Osteocyte (in vitro differentiated cells): ENCODE data around the gene CNKSR2. TPM values are rescaled to one million over a fixed set of nuclear protein-coding genes. Genes with fewer than 3 reads are reported as not detected.

ENCODE experiments used
- DNase-seq: peaks from one replicate; pipeline ENCODE4 v3.0.0; 2021; ENCODE audit warnings: mixed read lengths; ENCODE audit not compliant: unreplicated experiment; ENCODE audit errors: extremely low spot score
- H3K27ac Mint-ChIP-seq: one replicate; pipeline ENCODE4 v1.8.0; 2021; ENCODE audit warnings: mild to moderate bottlenecking, mixed read lengths; ENCODE audit not compliant: unreplicated experiment
- H3K27me3 Mint-ChIP-seq: one replicate; pipeline ENCODE4 v1.8.0; 2021; ENCODE audit warnings: mixed read lengths; ENCODE audit not compliant: unreplicated experiment
- H3K36me3 Mint-ChIP-seq: one replicate; pipeline ENCODE4 v1.8.0; 2021; ENCODE audit warnings: mixed read lengths; ENCODE audit not compliant: unreplicated experiment
- H3K4me1 Mint-ChIP-seq: one replicate; pipeline ENCODE4 v1.8.0; 2021; ENCODE audit warnings: mixed read lengths; ENCODE audit not compliant: unreplicated experiment
- H3K4me3 Mint-ChIP-seq: one replicate; pipeline ENCODE4 v1.8.0; 2021; ENCODE audit warnings: mild to moderate bottlenecking, moderate library complexity, mixed read lengths; ENCODE audit not compliant: unreplicated experiment
- H3K9me3 Mint-ChIP-seq: one replicate; pipeline ENCODE4 v1.8.0; 2021; ENCODE audit warnings: mixed read lengths; ENCODE audit not compliant: unreplicated experiment
- total RNA-seq: library from RNA; stranded (reverse); gene quantifications from 2 replicates; pipeline ENCODE4 v1.2.1, GENCODE V29; 2021
- TF ChIP-seq, protein P1 (sequence below): fragments of 200-600 bp; sonication (generic); IDR thresholded peaks from 2 replicates; pipeline ENCODE4 v1.5.0; 2021; ENCODE audit warnings: antibody characterized with exemption, mild to moderate bottlenecking, moderate library complexity

Gene CNKSR2
- total RNA-seq, 1 donor from 2014 or later = 1.1 TPM

DNA sequence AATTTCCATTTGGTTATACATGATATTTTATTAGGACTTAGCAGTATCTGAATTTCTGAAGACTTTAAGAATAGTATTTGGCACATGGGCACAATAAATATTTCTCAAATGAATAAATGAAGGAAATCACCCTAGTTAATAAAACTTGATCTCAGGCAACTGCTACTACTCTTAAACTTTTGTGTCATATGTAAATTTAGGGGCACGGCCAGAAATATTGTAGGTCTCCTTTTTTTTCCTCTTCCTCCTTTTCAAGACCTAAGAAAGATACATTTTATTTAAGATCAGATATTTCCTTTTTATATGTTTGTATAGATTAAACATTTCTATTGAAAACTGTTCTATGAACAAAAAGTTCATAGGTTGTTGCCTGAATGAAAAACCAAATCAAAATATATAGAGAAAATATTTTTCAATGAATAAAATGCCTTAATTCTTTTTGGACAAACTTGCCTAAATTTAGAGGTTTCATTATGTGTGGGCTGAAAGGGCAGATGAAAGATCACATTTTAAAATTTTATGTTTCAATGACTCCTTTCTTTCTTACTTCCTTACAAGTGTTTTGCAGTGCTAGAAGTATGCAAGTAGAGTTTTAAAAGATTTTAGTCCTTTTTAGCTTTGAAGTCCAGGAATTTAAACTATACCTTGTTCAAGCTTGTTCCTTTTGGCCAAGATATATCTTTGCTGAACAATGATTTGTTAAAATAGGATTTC lies 26.3 kb downstream of the CNKSR2 start:
- Mint-ChIP-seq H3K27ac (no peak overlapping the region), H3K4me1 (no peaks in the 10 kb centered on the region), H3K27me3 (peaks cover 8% of the 10 kb centered on the region), H3K4me3 (no peak overlapping the region), H3K36me3 (no peaks in the 10 kb centered on the region), H3K9me3 (no peaks in the 10 kb centered on the region)
- TF ChIP-seq, protein P1, sequence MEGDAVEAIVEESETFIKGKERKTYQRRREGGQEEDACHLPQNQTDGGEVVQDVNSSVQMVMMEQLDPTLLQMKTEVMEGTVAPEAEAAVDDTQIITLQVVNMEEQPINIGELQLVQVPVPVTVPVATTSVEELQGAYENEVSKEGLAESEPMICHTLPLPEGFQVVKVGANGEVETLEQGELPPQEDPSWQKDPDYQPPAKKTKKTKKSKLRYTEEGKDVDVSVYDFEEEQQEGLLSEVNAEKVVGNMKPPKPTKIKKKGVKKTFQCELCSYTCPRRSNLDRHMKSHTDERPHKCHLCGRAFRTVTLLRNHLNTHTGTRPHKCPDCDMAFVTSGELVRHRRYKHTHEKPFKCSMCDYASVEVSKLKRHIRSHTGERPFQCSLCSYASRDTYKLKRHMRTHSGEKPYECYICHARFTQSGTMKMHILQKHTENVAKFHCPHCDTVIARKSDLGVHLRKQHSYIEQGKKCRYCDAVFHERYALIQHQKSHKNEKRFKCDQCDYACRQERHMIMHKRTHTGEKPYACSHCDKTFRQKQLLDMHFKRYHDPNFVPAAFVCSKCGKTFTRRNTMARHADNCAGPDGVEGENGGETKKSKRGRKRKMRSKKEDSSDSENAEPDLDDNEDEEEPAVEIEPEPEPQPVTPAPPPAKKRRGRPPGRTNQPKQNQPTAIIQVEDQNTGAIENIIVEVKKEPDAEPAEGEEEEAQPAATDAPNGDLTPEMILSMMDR = no peak
- DNase-seq = no peak

DNA sequence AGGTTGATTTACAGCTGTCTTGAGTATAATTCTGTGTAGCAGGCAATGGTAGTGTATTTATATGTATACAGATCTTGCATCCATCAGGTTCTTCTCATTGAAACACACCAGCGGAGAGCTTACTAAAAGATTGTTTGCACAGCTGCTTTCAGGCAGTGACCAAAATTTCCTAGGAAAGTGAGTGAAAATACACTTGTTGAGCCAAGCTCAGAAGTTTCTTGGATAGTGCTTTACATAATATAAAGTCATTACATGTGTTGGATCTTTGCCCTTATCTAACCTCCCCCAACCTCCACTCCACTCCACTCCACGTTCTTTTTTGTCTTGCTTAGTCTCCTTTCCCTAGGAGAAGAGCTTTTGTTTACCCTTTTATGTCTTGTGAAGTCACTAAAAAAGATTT lies 34.1 kb downstream of the CNKSR2 start:
- H3K27me3 Mint-ChIP-seq = no peaks in the 10 kb centered on the region
- H3K36me3 Mint-ChIP-seq = no peaks in the 10 kb centered on the region
- no peak for DNase-seq
- H3K4me3 Mint-ChIP-seq = no peak overlapping the region
- TF ChIP-seq, protein P1 = no peak
- no peaks in the 10 kb centered on the region for H3K4me1 Mint-ChIP-seq
- H3K27ac Mint-ChIP-seq = no peak overlapping the region
- H3K9me3 Mint-ChIP-seq = no peaks in the 10 kb centered on the region

DNA sequence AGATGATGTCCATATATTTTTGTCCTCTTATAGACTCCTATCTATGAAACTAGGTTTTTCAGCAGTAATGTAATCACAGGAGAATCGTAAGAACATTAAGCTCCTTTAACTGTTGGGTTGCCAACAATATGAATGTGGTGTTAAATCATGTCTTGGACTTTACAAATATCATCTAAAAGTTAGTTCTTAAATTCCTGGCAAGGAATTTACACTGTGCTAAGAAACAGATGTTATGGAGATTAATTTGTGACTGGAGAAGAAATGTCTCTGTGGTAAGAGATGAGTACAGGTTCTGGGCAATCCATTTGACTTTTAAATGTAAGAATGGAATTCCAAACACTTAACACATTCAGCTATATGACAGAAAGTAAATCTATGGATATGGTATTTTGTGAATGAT lies 34.6 kb downstream of the CNKSR2 start:
- TF ChIP-seq, protein P1 = no peak
- DNase-seq = no peak
- H3K27me3 Mint-ChIP-seq = no peaks in the 10 kb centered on the region
- H3K27ac Mint-ChIP-seq = no peak overlapping the region
- no peak overlapping the region for H3K4me3 Mint-ChIP-seq
- no peaks in the 10 kb centered on the region for H3K4me1 Mint-ChIP-seq
- peaks cover 3% of the 10 kb centered on the region for H3K9me3 Mint-ChIP-seq
- H3K36me3 Mint-ChIP-seq = no peaks in the 10 kb centered on the region

DNA sequence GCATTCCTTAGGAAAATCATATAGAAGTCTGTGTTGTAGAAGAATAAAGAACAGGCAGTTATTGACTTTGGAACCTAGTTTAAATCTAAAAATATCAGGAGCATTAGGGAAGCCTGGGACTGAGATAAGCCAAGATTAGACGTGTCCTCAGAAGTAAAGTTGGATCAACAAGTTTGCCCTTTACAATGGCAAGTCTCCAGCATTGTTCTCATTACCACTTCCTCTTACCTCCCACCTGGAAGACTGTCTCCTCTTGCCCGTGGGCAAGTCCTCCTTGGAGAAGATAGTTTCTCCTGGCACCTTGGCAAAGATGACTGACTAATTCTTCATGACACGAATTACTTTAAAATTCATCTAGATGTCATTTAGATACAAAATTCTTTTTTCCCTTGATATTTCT lies 37.8 kb downstream of the CNKSR2 start:
- peaks cover 23% of the 10 kb centered on the region for H3K9me3 Mint-ChIP-seq
- no peak for DNase-seq
- TF ChIP-seq, protein P1 = no peak
- H3K4me1 Mint-ChIP-seq = no peaks in the 10 kb centered on the region
- H3K4me3 Mint-ChIP-seq = no peak overlapping the region
- H3K27ac Mint-ChIP-seq = no peak overlapping the region
- no peaks in the 10 kb centered on the region for H3K36me3 Mint-ChIP-seq
- H3K27me3 Mint-ChIP-seq = peaks cover 5% of the 10 kb centered on the region

DNA sequence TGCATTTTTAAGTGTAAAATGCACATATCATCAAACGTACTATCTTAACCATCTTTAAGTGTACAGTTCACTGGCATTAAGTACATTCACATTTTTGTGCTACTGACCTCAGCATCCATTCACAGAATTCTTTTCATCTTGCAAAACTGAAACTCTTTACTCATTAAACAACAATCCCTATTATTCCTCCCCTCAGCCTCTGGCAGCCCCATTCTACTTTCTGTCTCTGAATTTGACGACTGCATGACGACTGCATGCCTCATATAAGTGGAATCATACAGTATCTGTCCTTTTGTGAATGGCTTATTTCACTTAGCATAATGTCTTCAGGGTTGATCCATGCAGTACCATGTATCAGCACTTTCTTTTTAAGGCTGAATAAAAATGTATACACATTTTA lies 38.7 kb downstream of the CNKSR2 start:
- TF ChIP-seq, protein P1 = no peak
- Mint-ChIP-seq H3K4me1 (no peaks in the 10 kb centered on the region), H3K4me3 (no peak overlapping the region), H3K27me3 (peaks cover 5% of the 10 kb centered on the region), H3K27ac (no peak overlapping the region), H3K9me3 (peaks cover 29% of the 10 kb centered on the region), H3K36me3 (no peaks in the 10 kb centered on the region)
- DNase-seq = no peak
